Measurements from ENCODE around the gene MGME1.

DNA sequence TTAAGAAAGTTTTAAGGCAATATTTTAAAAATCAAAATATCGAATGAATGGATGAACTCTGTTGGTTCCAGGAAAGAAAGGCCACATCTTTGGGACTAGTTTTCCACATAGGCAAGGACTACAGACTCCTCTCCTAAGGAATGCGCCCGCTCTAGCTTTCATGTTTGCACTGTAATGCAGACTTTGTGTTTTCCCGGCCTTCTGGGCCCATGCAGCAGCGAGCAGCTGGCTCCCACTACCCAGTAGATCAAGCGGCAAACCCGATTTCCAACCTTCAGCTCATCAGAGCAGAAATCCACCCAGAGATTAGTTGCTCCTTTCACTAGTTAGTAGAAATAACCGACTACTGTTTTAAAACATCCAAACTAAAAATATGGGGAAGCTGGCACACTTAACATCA is 61.2 kb downstream of the MGME1 start:
- no peak for TF ChIP-seq CTCF (conservative IDR thresholded peaks at IDR 0.05)
- TF ChIP-seq EZH2 (IDR thresholded peaks at IDR 0.05; ENCODE audit: low read depth): no peak
